ENCODE measurements around the gene PRIMA1. TPM values are rescaled to one million over a fixed set of nuclear protein-coding genes. Genes with fewer than 3 reads are reported as not detected.

Gene PRIMA1
- total and polyA plus RNA-seq, 2 donors (not counting 1 experiment from before 2014, with no cell fraction given): not detected

DNA sequence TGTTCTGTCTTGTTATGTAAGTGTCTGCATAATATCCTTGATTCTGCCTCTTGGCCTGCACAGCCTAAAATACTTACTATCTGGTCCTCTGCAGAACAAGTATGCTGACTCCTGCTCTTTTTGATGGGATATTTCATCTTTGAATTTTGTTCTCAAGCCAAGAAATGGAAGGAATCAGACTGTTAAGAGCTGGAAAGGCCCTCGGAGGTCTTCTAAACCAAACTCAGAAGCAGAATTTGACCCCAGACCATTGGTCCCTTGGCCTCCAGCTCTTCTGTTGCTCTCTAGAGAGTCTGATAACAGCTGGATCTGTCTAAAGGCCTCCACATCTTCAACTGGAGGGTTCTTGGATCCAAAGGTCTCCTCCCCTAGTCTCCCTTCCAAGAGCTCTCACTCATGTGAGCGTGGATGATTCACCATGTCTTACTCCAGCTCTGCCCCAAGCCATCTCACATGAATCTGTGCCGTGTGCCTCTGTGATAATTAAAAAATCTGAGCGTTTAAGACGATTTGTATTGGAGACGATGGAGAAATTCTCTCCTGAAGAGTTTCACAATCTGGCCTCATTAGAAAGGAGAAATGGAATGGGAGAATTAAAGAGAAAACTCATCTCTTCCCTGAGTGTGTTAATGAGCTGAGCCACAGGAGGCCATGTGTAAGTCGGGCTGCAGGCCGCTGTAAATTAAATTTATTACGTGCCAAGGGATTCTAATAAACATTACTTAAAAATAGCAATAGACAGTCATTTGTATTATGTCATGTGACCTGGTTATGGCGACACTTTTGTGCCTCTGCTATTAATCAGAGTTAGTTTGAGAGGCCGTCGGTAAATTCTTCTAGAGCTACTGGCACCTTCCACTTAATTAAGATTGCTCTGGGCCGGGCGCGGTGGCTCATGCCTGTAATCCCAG lies 15.4 kb upstream of the PRIMA1 start:
- Histone ChIP-seq H3K27ac (ENCODE audit: insufficient read depth, low read length) (no peak overlapping the region), H3K4me1 (ENCODE audit: control insufficient read depth, extremely low read depth, insufficient read depth, low read length) (no peaks in the 10 kb centered on the region)

DNA sequence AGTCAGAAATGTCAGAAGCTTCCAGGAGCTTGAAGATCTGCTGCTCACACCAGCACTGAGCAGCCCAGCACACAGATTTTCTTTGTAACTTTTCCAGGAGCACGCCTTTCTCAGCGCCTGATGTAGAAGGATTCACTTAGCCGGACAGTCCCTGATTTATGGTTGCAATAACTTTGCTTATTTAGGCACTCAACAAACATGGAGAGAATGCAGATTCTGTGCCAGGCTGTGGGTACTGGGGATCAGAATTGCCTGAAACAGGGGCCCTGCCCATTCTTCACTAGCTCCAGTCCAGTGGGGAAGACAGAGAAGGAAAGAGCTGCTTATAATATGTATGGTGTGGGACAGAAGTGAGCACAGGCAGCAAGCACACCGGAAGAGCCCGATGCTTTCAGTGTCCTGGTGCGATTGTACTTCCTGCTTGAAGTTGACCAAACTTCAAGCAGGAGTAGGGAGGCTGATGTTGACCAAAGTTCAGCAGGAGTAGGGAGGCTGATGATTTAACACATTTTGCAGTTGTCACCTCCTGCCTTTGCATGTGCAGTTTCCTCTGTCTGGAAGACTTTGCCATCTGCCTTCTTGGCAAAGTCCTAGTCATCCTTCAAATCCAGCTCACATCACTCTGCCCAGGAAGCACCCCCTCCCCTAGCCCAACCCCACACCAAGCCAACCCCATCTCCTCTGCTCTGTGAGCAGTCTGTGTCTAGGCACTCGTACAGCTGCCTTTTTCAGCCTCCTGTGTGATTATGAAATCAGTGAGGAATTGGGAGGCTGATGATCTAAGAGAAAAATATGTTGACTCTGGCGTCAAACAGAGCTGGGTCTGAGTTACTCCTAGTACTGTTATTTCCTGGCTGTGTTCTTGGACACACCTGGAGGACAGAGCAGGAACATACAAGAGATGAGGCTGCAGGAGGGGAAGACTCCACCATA lies 12.0 kb upstream of the PRIMA1 start:
- Histone ChIP-seq H4K20me1 (ENCODE audit: control insufficient read depth, extremely low read depth, insufficient read depth, low read length) (no peaks in the 10 kb centered on the region), H3K27ac (ENCODE audit: insufficient read depth, low read length) (no peak overlapping the region), H3K4me3 (replicated peaks in 1 of 4; ENCODE audit: control extremely low read depth in 1 of 4, insufficient read depth in 1 of 4, low read depth in 3 of 4, low read length in 4 of 4) (no peak overlapping the region), H3K27me3 (ENCODE audit: control insufficient read depth, insufficient read depth, low read length) (no peaks in the 10 kb centered on the region), H3K36me3 (ENCODE audit: control insufficient read depth, insufficient read depth, low read length) (no peaks in the 10 kb centered on the region), H3K79me2 (ENCODE audit: control insufficient read depth, insufficient read depth, low read length) (no peaks in the 10 kb centered on the region), H3K9ac (ENCODE audit: insufficient read depth, low read length) (no peak overlapping the region), H3K9me3 (ENCODE audit: control insufficient read depth, insufficient read depth, low read depth, low read length) (no peaks in the 10 kb centered on the region), H2AFZ (ENCODE audit: low read length) (no peak overlapping the region), H3K4me1 (ENCODE audit: control insufficient read depth, extremely low read depth, insufficient read depth, low read length) (no peaks in the 10 kb centered on the region), H3K4me2 (ENCODE audit: extremely low read depth, insufficient read depth, low read length) (no peak overlapping the region)
- DNase-seq (ENCODE audit: low read depth in 2 of 2): no peak
- TF ChIP-seq, protein P1, sequence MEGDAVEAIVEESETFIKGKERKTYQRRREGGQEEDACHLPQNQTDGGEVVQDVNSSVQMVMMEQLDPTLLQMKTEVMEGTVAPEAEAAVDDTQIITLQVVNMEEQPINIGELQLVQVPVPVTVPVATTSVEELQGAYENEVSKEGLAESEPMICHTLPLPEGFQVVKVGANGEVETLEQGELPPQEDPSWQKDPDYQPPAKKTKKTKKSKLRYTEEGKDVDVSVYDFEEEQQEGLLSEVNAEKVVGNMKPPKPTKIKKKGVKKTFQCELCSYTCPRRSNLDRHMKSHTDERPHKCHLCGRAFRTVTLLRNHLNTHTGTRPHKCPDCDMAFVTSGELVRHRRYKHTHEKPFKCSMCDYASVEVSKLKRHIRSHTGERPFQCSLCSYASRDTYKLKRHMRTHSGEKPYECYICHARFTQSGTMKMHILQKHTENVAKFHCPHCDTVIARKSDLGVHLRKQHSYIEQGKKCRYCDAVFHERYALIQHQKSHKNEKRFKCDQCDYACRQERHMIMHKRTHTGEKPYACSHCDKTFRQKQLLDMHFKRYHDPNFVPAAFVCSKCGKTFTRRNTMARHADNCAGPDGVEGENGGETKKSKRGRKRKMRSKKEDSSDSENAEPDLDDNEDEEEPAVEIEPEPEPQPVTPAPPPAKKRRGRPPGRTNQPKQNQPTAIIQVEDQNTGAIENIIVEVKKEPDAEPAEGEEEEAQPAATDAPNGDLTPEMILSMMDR (conservative IDR thresholded peaks at IDR 0.05 in 1 of 2, IDR thresholded peaks at IDR 0.05 in 1 of 2; ENCODE audit: low read depth in 1 of 2, low read length in 2 of 2): no peak
- TF ChIP-seq EZH2 (IDR thresholded peaks at IDR 0.05; ENCODE audit: low read length, missing control alignments): no peak

More for the DNA sequence above, 15.4 kb upstream of the PRIMA1 start:
- Histone ChIP-seq H3K79me2 (ENCODE audit: control insufficient read depth, insufficient read depth, low read length) (no peaks in the 10 kb centered on the region), H3K4me2 (ENCODE audit: extremely low read depth, insufficient read depth, low read length) (no peak overlapping the region), H4K20me1 (ENCODE audit: control insufficient read depth, extremely low read depth, insufficient read depth, low read length) (no peaks in the 10 kb centered on the region), H3K4me3 (replicated peaks in 1 of 4; ENCODE audit: control extremely low read depth in 1 of 4, insufficient read depth in 1 of 4, low read depth in 3 of 4, low read length in 4 of 4) (no peak overlapping the region), H3K9ac (ENCODE audit: insufficient read depth, low read length) (no peak overlapping the region), H2AFZ (ENCODE audit: low read length) (no peak overlapping the region), H3K36me3 (ENCODE audit: control insufficient read depth, insufficient read depth, low read length) (no peaks in the 10 kb centered on the region), H3K27me3 (ENCODE audit: control insufficient read depth, insufficient read depth, low read length) (no peaks in the 10 kb centered on the region), H3K9me3 (ENCODE audit: control insufficient read depth, insufficient read depth, low read depth, low read length) (no peaks in the 10 kb centered on the region)
- TF ChIP-seq, protein P1 (conservative IDR thresholded peaks at IDR 0.05 in 1 of 2, IDR thresholded peaks at IDR 0.05 in 1 of 2; ENCODE audit: low read depth in 1 of 2, low read length in 2 of 2): no peak
- no peak for TF ChIP-seq EZH2 (IDR thresholded peaks at IDR 0.05; ENCODE audit: low read length, missing control alignments)
- DNase-seq (ENCODE audit: low read depth in 2 of 2): no peak

DNA sequence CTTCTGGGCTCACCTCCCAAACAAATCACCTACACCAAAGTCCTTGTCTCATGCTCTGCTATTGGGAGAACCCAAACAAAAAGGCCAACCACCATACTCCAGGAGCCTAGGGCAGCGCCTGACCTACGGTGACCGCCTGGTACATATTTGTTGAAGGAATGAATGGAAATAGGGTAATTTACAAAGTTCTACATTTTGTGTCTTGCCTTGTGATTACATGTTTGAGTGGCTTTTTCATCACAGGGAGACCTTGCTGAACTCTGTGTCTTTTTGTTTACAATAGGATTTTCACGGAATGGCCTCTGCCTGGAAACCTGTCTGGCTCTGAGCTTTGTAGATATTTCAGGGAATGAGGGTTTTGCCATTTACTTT lies 11.3 kb upstream of the PRIMA1 start:
- H3K27ac ChIP-seq (ENCODE audit: insufficient read depth, low read length): no peak overlapping the region
- H3K79me2 ChIP-seq (ENCODE audit: control insufficient read depth, insufficient read depth, low read length): no peaks in the 10 kb centered on the region
- no peak overlapping the region for H3K4me2 ChIP-seq (ENCODE audit: extremely low read depth, insufficient read depth, low read length)
- no peak for TF ChIP-seq EZH2 (IDR thresholded peaks at IDR 0.05; ENCODE audit: low read length, missing control alignments)
- TF ChIP-seq, protein P1 (conservative IDR thresholded peaks at IDR 0.05 in 1 of 2, IDR thresholded peaks at IDR 0.05 in 1 of 2; ENCODE audit: low read depth in 1 of 2, low read length in 2 of 2): no peak
- no peaks in the 10 kb centered on the region for H3K36me3 ChIP-seq (ENCODE audit: control insufficient read depth, insufficient read depth, low read length)
- no peaks in the 10 kb centered on the region for H3K27me3 ChIP-seq (ENCODE audit: control insufficient read depth, insufficient read depth, low read length)
- no peak for DNase-seq (ENCODE audit: low read depth in 2 of 2)
- H3K4me3 ChIP-seq (replicated peaks in 1 of 4; ENCODE audit: control extremely low read depth in 1 of 4, insufficient read depth in 1 of 4, low read depth in 3 of 4, low read length in 4 of 4): no peak overlapping the region
- H2AFZ ChIP-seq (ENCODE audit: low read length): no peak overlapping the region
- H3K9me3 ChIP-seq (ENCODE audit: control insufficient read depth, insufficient read depth, low read depth, low read length): no peaks in the 10 kb centered on the region
- no peaks in the 10 kb centered on the region for H4K20me1 ChIP-seq (ENCODE audit: control insufficient read depth, extremely low read depth, insufficient read depth, low read length)
- H3K4me1 ChIP-seq (ENCODE audit: control insufficient read depth, extremely low read depth, insufficient read depth, low read length): no peaks in the 10 kb centered on the region
- H3K9ac ChIP-seq (ENCODE audit: insufficient read depth, low read length): no peak overlapping the region

Measured in fibroblast of lung (primary cell).